ENCODE data around the gene SYT6.
"Not testable (repeated sequence)": the region's sequence is repeated elsewhere in the genome, so short reads cannot be mapped to it uniquely, and the experiment has no call there.

The SYT6 gene

GRCh38 chr1:114072246-114072645 is 81.4 kb downstream of the SYT6 start:
- no peak for DNase-seq (ENCODE audit: low read depth)

GRCh38 chr1:114069762-114070161 is 83.9 kb downstream of the SYT6 start:
- not testable (repeated sequence) for DNase-seq (ENCODE audit: low read depth)

- not testable (repeated sequence) for DNase-seq (ENCODE audit: low read depth)
These were observed 85.0 kb downstream of the SYT6 start for GRCh38 chr1:114068684-114069083.

- not testable (repeated sequence) for DNase-seq (ENCODE audit: low read depth)
These were observed 88.0 kb downstream of the SYT6 start for GRCh38 chr1:114065671-114066070.

GRCh38 chr1:114063544-114063943 is 90.1 kb downstream of the SYT6 start:
- DNase-seq (ENCODE audit: low read depth): no peak

GRCh38 chr1:114062477-114063099 is 91.1 kb downstream of the SYT6 start:
- DNase-seq (ENCODE audit: low read depth): no peak

- DNase-seq (ENCODE audit: low read depth): no peak
These were observed 92.4 kb downstream of the SYT6 start for GRCh38 chr1:114061121-114061830.

- not testable (repeated sequence) for DNase-seq (ENCODE audit: low read depth)
These were observed 95.4 kb downstream of the SYT6 start for GRCh38 chr1:114058236-114058635.

- DNase-seq (ENCODE audit: low read depth): no peak
These were observed 99.5 kb downstream of the SYT6 start for GRCh38 chr1:114054148-114054547.

- no peak for DNase-seq (ENCODE audit: low read depth)
These were observed 105.4 kb downstream of the SYT6 start for GRCh38 chr1:114048232-114048631.

GRCh38 chr1:114043548-114043947 is 110.1 kb downstream of the SYT6 start:
- DNase-seq (ENCODE audit: low read depth): no peak

GRCh38 chr1:114043054-114043453 is 110.6 kb downstream of the SYT6 start:
- DNase-seq (ENCODE audit: low read depth): no peak

GRCh38 chr1:114040273-114041015 is 113.2 kb downstream of the SYT6 start:
- no peak for DNase-seq (ENCODE audit: low read depth)
